NK-92 (cell line): ENCODE data around the gene MOAP1.
"Not testable (repeated sequence)": the region's sequence is repeated elsewhere in the genome, so short reads cannot be mapped to it uniquely, and the experiment has no call there.

Experiments used
- DNase-seq: peaks from one replicate; lab custom pipeline; 2025; ENCODE audit not compliant: unreplicated experiment; lab: John Stamatoyannopoulos, UW

The MOAP1 gene

GRCh38 chr14:93186466-93186865, 1.8 kb upstream of the MOAP1 start:
- DNase-seq = no peak

- DNase-seq = no peak
These were observed 638 bp upstream of the MOAP1 start for GRCh38 chr14:93185349-93185720.

- no peak for DNase-seq
These were observed 940 bp downstream of the MOAP1 start for GRCh38 chr14:93183596-93184317.

GRCh38 chr14:93175492-93175891, 9.2 kb downstream of the MOAP1 start:
- DNase-seq = no peak

- not testable (repeated sequence) for DNase-seq
These were observed 10.0 kb downstream of the MOAP1 start for GRCh38 chr14:93174731-93175130.

- DNase-seq = no peak
These were observed 10.7 kb downstream of the MOAP1 start for GRCh38 chr14:93173943-93174395.

GRCh38 chr14:93171376-93171775, 13.3 kb downstream of the MOAP1 start:
- no peak for DNase-seq

GRCh38 chr14:93170141-93170540, 14.6 kb downstream of the MOAP1 start:
- not testable (repeated sequence) for DNase-seq

- not testable (repeated sequence) for DNase-seq
These were observed 15.1 kb downstream of the MOAP1 start for GRCh38 chr14:93169619-93170018.

GRCh38 chr14:93168610-93169009, 16.1 kb downstream of the MOAP1 start:
- DNase-seq = not testable (repeated sequence)

GRCh38 chr14:93165271-93166265, 19.1 kb downstream of the MOAP1 start:
- not testable (repeated sequence) for DNase-seq

GRCh38 chr14:93163564-93163963, 21.1 kb downstream of the MOAP1 start:
- DNase-seq = no peak

GRCh38 chr14:93161411-93161940, 23.2 kb downstream of the MOAP1 start:
- DNase-seq = no peak

GRCh38 chr14:93160353-93160801, 24.3 kb downstream of the MOAP1 start:
- no peak for DNase-seq

- DNase-seq = not testable (repeated sequence)
These were observed 24.9 kb downstream of the MOAP1 start for GRCh38 chr14:93159625-93160352.

GRCh38 chr14:93158349-93158748, 26.3 kb downstream of the MOAP1 start:
- not testable (repeated sequence) for DNase-seq

GRCh38 chr14:93156693-93157369, 27.9 kb downstream of the MOAP1 start:
- no peak for DNase-seq

GRCh38 chr14:93155667-93156066, 29.0 kb downstream of the MOAP1 start:
- no peak for DNase-seq

- DNase-seq = no peak
These were observed 31.6 kb downstream of the MOAP1 start for GRCh38 chr14:93153121-93153520.
